Endothelial cell (in vitro differentiated cells): ENCODE results near the gene AUH. TPM values are rescaled to one million over a fixed set of nuclear protein-coding genes. Genes with fewer than 3 reads are reported as not detected.
A peak's percentile ranks its signal among the peaks of the same experiment; 100 is the strongest.

Experiments
- DNase-seq: peaks from one replicate; pipeline ENCODE4 v3.0.0; 2021; ENCODE audit warnings: low spot score
- H3K27ac Mint-ChIP-seq: one replicate; pipeline ENCODE4 v1.8.0; 2021; ENCODE audit warnings: mixed read lengths, inconsistent platforms; ENCODE audit not compliant: unreplicated experiment
- H3K27me3 Mint-ChIP-seq: one replicate; pipeline ENCODE4 v1.8.0; 2021; ENCODE audit warnings: mild to moderate bottlenecking, moderate library complexity, mixed read lengths, inconsistent platforms; ENCODE audit not compliant: unreplicated experiment
- H3K36me3 Mint-ChIP-seq: one replicate; pipeline ENCODE4 v1.8.0; 2021; ENCODE audit warnings: mild to moderate bottlenecking, low read depth, mixed read lengths, inconsistent platforms; ENCODE audit not compliant: unreplicated experiment
- H3K4me1 Mint-ChIP-seq: one replicate; pipeline ENCODE4 v1.8.0; 2021; ENCODE audit warnings: mild to moderate bottlenecking, mixed read lengths, inconsistent platforms; ENCODE audit not compliant: unreplicated experiment
- H3K4me3 Mint-ChIP-seq: one replicate; pipeline ENCODE4 v1.8.0; 2021; ENCODE audit warnings: mild to moderate bottlenecking, mixed read lengths, inconsistent platforms; ENCODE audit not compliant: unreplicated experiment
- H3K9me3 Mint-ChIP-seq: one replicate; pipeline ENCODE4 v1.8.0; 2021; ENCODE audit warnings: mixed read lengths, inconsistent platforms; ENCODE audit not compliant: unreplicated experiment
- total RNA-seq: library from RNA; stranded (reverse); fragmentation: NEBNext Ultra II Directional; extraction: Animal tissue kit (Norgen Biotek cat#: 25700); gene quantifications from one replicate; pipeline ENCODE4 v1.2.1, GENCODE V29; 2021; ENCODE audit not compliant: unreplicated experiment
- TF ChIP-seq, protein P1 (sequence below): fragments of 200-600 bp; sonication (generic); IDR thresholded peaks from one replicate; pipeline ENCODE4 v1.5.0; 2021; ENCODE audit warnings: antibody characterized with exemption; ENCODE audit not compliant: unreplicated experiment

AUH gene
- total RNA-seq, 1 donor from 2014 or later = 14.4 TPM

DNA sequence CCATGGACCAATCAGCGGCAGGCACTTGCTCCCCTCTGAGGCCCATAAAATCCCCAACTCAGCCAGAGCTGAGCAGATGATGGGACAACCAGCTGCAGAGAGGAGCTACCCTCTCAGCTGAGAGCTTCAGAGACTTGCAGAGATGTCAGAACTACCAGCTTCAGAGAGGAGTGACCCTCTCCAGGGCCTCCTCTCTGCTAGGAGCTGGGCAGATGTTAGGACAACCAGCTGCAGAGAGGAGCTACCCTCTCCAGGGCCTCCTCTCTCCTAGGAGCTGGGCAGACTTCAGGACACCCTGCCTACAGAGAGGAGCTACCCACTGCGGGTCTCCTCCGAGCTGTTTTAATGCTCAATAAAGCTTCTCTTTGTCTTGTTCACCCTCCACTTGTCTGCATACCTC is 3.0 kb upstream of the AUH start:
- Mint-ChIP-seq H3K27ac (no peak overlapping the region), H3K27me3 (peaks cover 9% of the 10 kb centered on the region), H3K36me3 (peaks cover 5% of the 10 kb centered on the region), H3K4me1 (peaks cover 18% of the 10 kb centered on the region), H3K9me3 (no peaks in the 10 kb centered on the region), H3K4me3 (no peak overlapping the region)
- no peak for DNase-seq
- TF ChIP-seq, protein P1, sequence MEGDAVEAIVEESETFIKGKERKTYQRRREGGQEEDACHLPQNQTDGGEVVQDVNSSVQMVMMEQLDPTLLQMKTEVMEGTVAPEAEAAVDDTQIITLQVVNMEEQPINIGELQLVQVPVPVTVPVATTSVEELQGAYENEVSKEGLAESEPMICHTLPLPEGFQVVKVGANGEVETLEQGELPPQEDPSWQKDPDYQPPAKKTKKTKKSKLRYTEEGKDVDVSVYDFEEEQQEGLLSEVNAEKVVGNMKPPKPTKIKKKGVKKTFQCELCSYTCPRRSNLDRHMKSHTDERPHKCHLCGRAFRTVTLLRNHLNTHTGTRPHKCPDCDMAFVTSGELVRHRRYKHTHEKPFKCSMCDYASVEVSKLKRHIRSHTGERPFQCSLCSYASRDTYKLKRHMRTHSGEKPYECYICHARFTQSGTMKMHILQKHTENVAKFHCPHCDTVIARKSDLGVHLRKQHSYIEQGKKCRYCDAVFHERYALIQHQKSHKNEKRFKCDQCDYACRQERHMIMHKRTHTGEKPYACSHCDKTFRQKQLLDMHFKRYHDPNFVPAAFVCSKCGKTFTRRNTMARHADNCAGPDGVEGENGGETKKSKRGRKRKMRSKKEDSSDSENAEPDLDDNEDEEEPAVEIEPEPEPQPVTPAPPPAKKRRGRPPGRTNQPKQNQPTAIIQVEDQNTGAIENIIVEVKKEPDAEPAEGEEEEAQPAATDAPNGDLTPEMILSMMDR = no peak

DNA sequence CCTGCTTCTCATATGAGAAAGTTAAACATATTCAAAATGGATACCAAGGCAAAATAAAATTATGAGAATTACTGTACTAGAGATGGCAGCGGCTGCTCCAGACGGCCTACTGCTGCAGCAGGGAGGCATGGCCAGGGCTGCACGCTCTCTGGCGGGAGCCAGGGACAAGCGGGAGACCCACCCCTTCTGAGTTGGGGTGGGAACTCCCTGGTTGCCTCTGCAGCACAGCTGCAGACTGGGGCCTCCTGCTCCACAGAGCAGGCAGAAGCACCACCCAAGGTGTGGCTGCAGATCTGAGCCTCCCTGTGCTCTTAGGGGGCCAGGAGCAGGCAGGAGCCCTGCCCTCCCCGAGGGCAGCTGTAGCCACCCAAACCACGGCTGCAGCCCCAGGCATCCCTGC is 2.3 kb upstream of the AUH start:
- no peak overlapping the region for H3K4me3 Mint-ChIP-seq
- TF ChIP-seq, protein P1 = no peak
- H3K4me1 Mint-ChIP-seq = peaks cover 12% of the 10 kb centered on the region
- peaks cover 9% of the 10 kb centered on the region for H3K27me3 Mint-ChIP-seq
- H3K36me3 Mint-ChIP-seq = peaks cover 5% of the 10 kb centered on the region
- DNase-seq = no peak
- H3K27ac Mint-ChIP-seq = no peak overlapping the region
- no peaks in the 10 kb centered on the region for H3K9me3 Mint-ChIP-seq

DNA sequence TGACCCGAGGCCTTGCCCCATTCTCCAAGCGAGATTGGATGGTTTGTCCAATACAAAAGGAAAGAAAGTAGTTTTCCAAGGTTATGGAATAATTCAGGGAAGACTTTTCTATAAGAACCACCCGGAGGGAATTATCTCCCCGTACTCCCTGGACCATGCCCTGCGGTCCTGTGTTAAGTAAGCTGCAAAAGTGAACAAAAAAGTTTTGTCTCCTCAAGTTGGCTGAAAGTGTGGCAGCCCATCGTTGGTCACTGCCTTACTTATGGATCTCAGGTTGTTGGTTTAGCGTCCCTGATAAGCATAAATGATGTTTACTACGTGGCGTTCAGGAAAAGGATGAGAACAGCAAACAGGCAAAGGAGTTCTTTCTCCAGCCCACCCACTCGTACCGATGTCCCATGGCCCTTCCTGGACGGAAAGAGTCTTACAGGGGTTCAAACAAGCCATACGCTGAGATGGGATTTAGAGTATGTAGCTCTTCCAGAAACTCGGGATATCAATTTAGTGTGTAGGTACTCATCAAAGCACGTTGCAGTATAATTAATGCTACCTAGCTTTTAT is 413 bp upstream of the AUH start:
- Mint-ChIP-seq H3K4me1 (peaks cover 20% of the 10 kb centered on the region), H3K27me3 (peaks cover 9% of the 10 kb centered on the region), H3K27ac (no peak overlapping the region), H3K4me3 (peak overlapping the region; percentile 89), H3K9me3 (no peaks in the 10 kb centered on the region), H3K36me3 (peaks cover 5% of the 10 kb centered on the region)
- TF ChIP-seq, protein P1 = no peak
- no peak for DNase-seq

DNA sequence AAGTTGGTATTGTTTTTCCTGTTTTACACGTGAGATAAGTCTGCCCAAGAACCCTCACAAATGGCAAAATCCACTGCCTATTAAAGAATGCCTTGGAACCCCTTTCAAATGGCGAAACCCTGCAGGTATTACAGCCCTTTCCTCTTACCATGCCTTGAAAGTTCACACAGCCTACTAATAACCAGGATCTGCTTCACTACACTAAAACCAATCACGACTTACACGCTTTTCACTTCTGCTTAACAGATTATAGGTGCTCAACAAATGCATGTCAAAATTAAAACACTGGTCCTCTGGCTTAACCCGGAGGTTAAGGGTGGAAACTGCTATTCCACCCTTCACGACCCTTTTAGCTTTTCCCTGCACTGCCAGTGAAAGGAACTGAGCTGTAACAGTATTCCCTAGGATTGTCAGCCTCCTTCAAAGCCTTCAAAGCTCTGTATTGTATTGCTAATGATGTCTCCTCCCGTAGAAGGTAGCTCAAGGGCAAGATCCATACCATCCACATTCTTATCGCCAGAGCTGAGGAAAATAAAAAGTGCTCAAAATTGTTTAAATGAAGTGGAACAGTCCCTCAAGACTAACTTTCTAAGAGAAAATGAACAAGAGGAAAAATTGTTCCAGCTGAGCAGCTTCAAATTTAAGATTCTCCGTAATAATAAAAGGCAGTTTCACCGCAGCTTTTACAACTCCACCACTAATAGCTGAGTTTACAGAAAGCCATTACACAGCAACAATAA is 997 bp downstream of the AUH start:
- H3K36me3 Mint-ChIP-seq = peaks cover 5% of the 10 kb centered on the region
- peaks cover 20% of the 10 kb centered on the region for H3K4me1 Mint-ChIP-seq
- TF ChIP-seq, protein P1 = no peak
- peak overlapping the region; percentile 98 for H3K4me3 Mint-ChIP-seq
- H3K27me3 Mint-ChIP-seq = peaks cover 9% of the 10 kb centered on the region
- DNase-seq = no peak
- no peaks in the 10 kb centered on the region for H3K9me3 Mint-ChIP-seq
- peak overlapping the region; percentile 82 for H3K27ac Mint-ChIP-seq

DNA sequence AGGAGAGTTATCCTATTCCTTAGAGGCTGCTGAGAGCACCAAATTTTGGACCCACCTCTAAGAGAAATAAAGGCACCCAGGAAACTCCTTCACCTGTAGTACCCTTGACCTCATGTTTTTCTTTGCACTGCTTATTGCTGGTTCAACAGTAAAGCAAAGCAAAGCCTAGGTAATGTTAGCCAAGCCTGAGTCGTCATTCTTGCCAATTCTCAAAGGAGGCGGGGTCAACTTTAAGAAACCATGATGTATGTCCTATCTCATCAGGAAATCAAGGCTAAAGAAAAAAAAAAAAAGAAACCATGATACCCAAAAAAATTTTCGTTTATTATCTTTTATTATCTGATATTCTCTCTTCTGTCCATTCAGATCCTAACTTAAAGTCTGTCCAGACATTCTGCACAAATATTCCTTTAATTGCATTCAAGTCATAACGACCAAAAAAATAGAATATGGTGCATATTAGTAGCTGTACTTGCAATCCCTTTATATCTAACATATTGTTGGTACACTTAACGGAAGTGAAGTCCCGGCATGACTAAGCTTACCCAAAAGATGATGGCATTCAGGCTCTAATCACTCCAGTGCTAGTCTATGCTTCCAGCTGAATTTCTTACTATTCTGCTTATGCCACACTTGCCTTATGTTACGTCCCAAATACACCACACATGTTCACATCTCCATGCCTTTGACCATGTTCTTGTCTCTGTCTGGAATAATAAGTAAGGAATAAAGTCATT is 1.8 kb downstream of the AUH start:
- Mint-ChIP-seq H3K9me3 (no peaks in the 10 kb centered on the region), H3K36me3 (peaks cover 5% of the 10 kb centered on the region), H3K27me3 (peaks cover 9% of the 10 kb centered on the region), H3K4me1 (peaks cover 20% of the 10 kb centered on the region), H3K27ac (no peak overlapping the region), H3K4me3 (no peak overlapping the region)
- TF ChIP-seq, protein P1 = no peak
- DNase-seq = no peak
